ENCODE measurements around the gene ST8SIA6.

The ST8SIA6 gene

GRCh38 chr10:17416442-17417211, 37.8 kb downstream of the ST8SIA6 start:
- Histone ChIP-seq H3K4me3 (ENCODE audit: insufficient read depth, low read length, poor library complexity, severe bottlenecking) (no peak overlapping the region), H3K4me2 (ENCODE audit: low read depth, low read length, poor library complexity, severe bottlenecking) (no peak overlapping the region), H4K20me1 (ENCODE audit: low read depth, low read length) (no peaks in the 10 kb centered on the region), H3K9me2 (replicated peaks; ENCODE audit: insufficient read depth, low read length) (no peaks in the 10 kb centered on the region), H3K9ac (ENCODE audit: low read length) (no peak overlapping the region), H3F3A (ENCODE audit: insufficient read depth) (no peaks in the 10 kb centered on the region), H3K9me3 (ENCODE audit: insufficient read depth, low read length) (no peaks in the 10 kb centered on the region), H3K79me2 (ENCODE audit: insufficient read depth, low read length) (no peaks in the 10 kb centered on the region), H2AFZ (ENCODE audit: low read depth, low read length, severe bottlenecking) (no peak overlapping the region), H3K36me3 (ENCODE audit: low read length) (no peaks in the 10 kb centered on the region), H3K27ac (ENCODE audit: low read depth, low read length) (no peak overlapping the region), H3K27me3 (ENCODE audit: low read length) (no peaks in the 10 kb centered on the region)
- TF ChIP-seq EZH2phosphoT487 (conservative IDR thresholded peaks at IDR 0.05; ENCODE audit: low read length): no peak
- TF ChIP-seq, protein P1, sequence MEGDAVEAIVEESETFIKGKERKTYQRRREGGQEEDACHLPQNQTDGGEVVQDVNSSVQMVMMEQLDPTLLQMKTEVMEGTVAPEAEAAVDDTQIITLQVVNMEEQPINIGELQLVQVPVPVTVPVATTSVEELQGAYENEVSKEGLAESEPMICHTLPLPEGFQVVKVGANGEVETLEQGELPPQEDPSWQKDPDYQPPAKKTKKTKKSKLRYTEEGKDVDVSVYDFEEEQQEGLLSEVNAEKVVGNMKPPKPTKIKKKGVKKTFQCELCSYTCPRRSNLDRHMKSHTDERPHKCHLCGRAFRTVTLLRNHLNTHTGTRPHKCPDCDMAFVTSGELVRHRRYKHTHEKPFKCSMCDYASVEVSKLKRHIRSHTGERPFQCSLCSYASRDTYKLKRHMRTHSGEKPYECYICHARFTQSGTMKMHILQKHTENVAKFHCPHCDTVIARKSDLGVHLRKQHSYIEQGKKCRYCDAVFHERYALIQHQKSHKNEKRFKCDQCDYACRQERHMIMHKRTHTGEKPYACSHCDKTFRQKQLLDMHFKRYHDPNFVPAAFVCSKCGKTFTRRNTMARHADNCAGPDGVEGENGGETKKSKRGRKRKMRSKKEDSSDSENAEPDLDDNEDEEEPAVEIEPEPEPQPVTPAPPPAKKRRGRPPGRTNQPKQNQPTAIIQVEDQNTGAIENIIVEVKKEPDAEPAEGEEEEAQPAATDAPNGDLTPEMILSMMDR (IDR thresholded peaks at IDR 0.05; ENCODE audit: insufficient read depth, low read length, poor library complexity, severe bottlenecking): no peak

DNA sequence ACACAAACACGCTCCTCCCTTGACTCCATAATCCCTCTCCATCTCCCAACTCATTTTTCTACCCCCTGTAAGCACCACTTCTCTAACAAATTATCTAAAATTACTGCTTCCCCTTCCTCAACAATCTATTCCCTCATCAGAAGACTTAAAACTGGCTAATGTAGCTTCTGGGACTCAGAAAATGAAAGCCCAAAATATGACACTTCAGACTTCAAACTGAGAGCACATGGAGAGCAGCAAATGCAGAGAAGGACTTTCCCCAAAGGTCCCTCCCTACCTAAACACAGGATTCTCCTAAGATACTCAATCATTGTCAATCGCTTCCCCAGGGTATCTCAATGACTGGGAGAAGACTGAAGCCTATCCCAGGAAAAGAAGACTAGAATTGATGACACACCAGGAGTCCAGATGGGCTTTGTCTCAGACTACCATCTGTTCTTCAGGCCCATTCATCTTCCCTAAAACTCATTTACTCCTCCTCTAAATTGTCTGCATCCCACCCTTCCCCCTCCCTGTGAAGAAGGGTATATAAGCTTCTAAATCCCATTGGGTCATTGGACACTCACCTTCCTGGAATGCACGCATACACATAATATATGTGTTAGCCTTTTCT, 39.2 kb downstream of the ST8SIA6 start:
- Histone ChIP-seq H3K4me3 (ENCODE audit: insufficient read depth, low read length, poor library complexity, severe bottlenecking) (no peak overlapping the region), H2AFZ (ENCODE audit: low read depth, low read length, severe bottlenecking) (no peak overlapping the region), H3K9me3 (ENCODE audit: insufficient read depth, low read length) (no peaks in the 10 kb centered on the region), H3K27ac (ENCODE audit: low read depth, low read length) (no peak overlapping the region), H3K36me3 (ENCODE audit: low read length) (no peaks in the 10 kb centered on the region), H3K9me2 (replicated peaks; ENCODE audit: insufficient read depth, low read length) (no peaks in the 10 kb centered on the region), H3K79me2 (ENCODE audit: insufficient read depth, low read length) (no peaks in the 10 kb centered on the region), H3F3A (ENCODE audit: insufficient read depth) (no peaks in the 10 kb centered on the region), H3K27me3 (ENCODE audit: low read length) (no peaks in the 10 kb centered on the region), H3K4me2 (ENCODE audit: low read depth, low read length, poor library complexity, severe bottlenecking) (no peak overlapping the region), H4K20me1 (ENCODE audit: low read depth, low read length) (no peaks in the 10 kb centered on the region), H3K9ac (ENCODE audit: low read length) (no peak overlapping the region)
- no peak for TF ChIP-seq EZH2phosphoT487 (conservative IDR thresholded peaks at IDR 0.05; ENCODE audit: low read length)
- TF ChIP-seq, protein P1 (IDR thresholded peaks at IDR 0.05; ENCODE audit: insufficient read depth, low read length, poor library complexity, severe bottlenecking): no peak

GRCh38 chr10:17414484-17414883, 39.9 kb downstream of the ST8SIA6 start:
- Histone ChIP-seq H3K9ac (ENCODE audit: low read length) (no peak overlapping the region), H3K79me2 (ENCODE audit: insufficient read depth, low read length) (no peaks in the 10 kb centered on the region), H2AFZ (ENCODE audit: low read depth, low read length, severe bottlenecking) (no peak overlapping the region), H3K9me2 (replicated peaks; ENCODE audit: insufficient read depth, low read length) (no peaks in the 10 kb centered on the region), H3F3A (ENCODE audit: insufficient read depth) (no peaks in the 10 kb centered on the region), H3K9me3 (ENCODE audit: insufficient read depth, low read length) (no peaks in the 10 kb centered on the region), H3K36me3 (ENCODE audit: low read length) (no peaks in the 10 kb centered on the region), H3K27me3 (ENCODE audit: low read length) (no peaks in the 10 kb centered on the region), H3K4me3 (ENCODE audit: insufficient read depth, low read length, poor library complexity, severe bottlenecking) (no peak overlapping the region), H3K27ac (ENCODE audit: low read depth, low read length) (no peak overlapping the region), H4K20me1 (ENCODE audit: low read depth, low read length) (no peaks in the 10 kb centered on the region), H3K4me2 (ENCODE audit: low read depth, low read length, poor library complexity, severe bottlenecking) (no peak overlapping the region)
- TF ChIP-seq EZH2phosphoT487 (conservative IDR thresholded peaks at IDR 0.05; ENCODE audit: low read length): no peak
- TF ChIP-seq, protein P1 (IDR thresholded peaks at IDR 0.05; ENCODE audit: insufficient read depth, low read length, poor library complexity, severe bottlenecking): no peak

All from SU-DHL-6 (cell line).